Stomach (tissue), 9 donors: ENCODE results near the gene NUP35. TPM values are rescaled to one million over a fixed set of nuclear protein-coding genes. Genes with fewer than 3 reads are reported as not detected.

Source experiments
- DNase-seq, 2 donors: peaks; one replicate each; pipeline versions ENCODE4 v3.0.0 to v3.0.0-alpha.2; 2013 to 2019
- H3K27ac ChIP-seq, 5 donors: fragments of 200-600 bp in 4 of 5; sonication (generic) in 4 of 5; one replicate each; pipeline ENCODE4 v1.5.1; 2013 to 2019; ENCODE audit warnings: mild to moderate bottlenecking in 1 of 5, moderate library complexity in 1 of 5
- H3K27me3 ChIP-seq, 3 donors: fragments of 200-600 bp; sonication (generic); one replicate each; pipeline ENCODE4 v1.5.1; 2017 to 2019; ENCODE audit warnings: mixed run types in 1 of 3
- H3K36me3 ChIP-seq, 4 donors: fragments of 200-600 bp; sonication (generic); 1 replicate in 3 of 4; 2 replicates in 1 of 4; pipeline ENCODE4 v1.5.1; 2016 to 2019
- H3K4me1 ChIP-seq, 4 donors: fragments of 200-600 bp; sonication (generic); one replicate each; pipeline ENCODE4 v1.5.1; 2016 to 2019
- H3K4me3 ChIP-seq, 4 donors: fragments of 200-600 bp; sonication (generic) in 3 of 4; one replicate each; pipeline ENCODE4 v1.5.1; 2016 to 2019; ENCODE audit warnings: mild to moderate bottlenecking in 1 of 4
- H3K9me3 ChIP-seq, 4 donors: fragments of 200-600 bp; sonication (generic); one replicate each; pipeline ENCODE4 v1.5.1; 2016 to 2019
- EP300 ChIP-seq: sonication (generic); formaldehyde crosslinking; IDR thresholded peaks from one replicate; pipeline ENCODE4 v1.6.1; 2017; ENCODE audit warnings: antibody characterized with exemption
- POLR2A ChIP-seq, 4 donors: fragments of 450-650 bp; IDR thresholded peaks; one replicate each; pipeline ENCODE4 v1.6.1; 2016; ENCODE audit warnings: antibody characterized with exemption in 4 of 4, control low read depth in 2 of 4, mild to moderate bottlenecking in 1 of 4, moderate library complexity in 1 of 4
- POLR2AphosphoS5 ChIP-seq, 3 donors: sonication (generic); formaldehyde crosslinking; IDR thresholded peaks; one replicate each; pipeline ENCODE4 v1.6.1; 2016; ENCODE audit warnings: antibody characterized with exemption in 3 of 3
- WGBS, 5 donors: extraction: QIAGEN DNeasy Blood & Tissue Kit in 3 of 5; methylation state at CpG; one replicate each; pipeline versions ENCODE4 v1.1.5 to v1.1.7; 2013 to 2018; 5-methylcytosine and 5-hydroxymethylcytosine counted together
- intact Hi-C: fragments of 100-400 bp; cut with DNase I; formaldehyde crosslinking; loops from one replicate; pipeline ENCODE4 v1.15.1; 2023; ENCODE audit warnings: low total_unique reads
- polyA plus RNA-seq, 3 donors: library from polyadenylated mRNA; stranded (reverse); fragments of 200-250 nt; gene quantifications; one replicate each; pipeline ENCODE4 v1.2.3, GENCODE V29; 2013
- total RNA-seq, 5 donors: library from RNA; depleted of rRNA; stranded (reverse); fragments of >200 nt; gene quantifications; one replicate each; pipeline versions ENCODE4 v1.1.0 to v1.2.3, GENCODE V29; 2014 to 2016
- TF ChIP-seq, protein P1 (sequence below), 7 experiments: fragments of 450-650 bp in 4 of 7; fragments of 200-600 bp in 3 of 7; sonication (generic) in 3 of 7; IDR thresholded peaks; one replicate each; pipeline ENCODE4 v1.5.1; 2016 to 2019; ENCODE audit warnings: antibody characterized with exemption in 7 of 7, control low read depth in 2 of 7, mild to moderate bottlenecking in 1 of 7
- donor health status: healthy with polysubstance abuse.
- donor health status: Bipolar disorder and iron deficiency.
- donor health status: healthy.

Gene NUP35
- total and polyA plus RNA-seq, 8 donors = 1.4 to 59.5 (median 18.0) TPM

DNA sequence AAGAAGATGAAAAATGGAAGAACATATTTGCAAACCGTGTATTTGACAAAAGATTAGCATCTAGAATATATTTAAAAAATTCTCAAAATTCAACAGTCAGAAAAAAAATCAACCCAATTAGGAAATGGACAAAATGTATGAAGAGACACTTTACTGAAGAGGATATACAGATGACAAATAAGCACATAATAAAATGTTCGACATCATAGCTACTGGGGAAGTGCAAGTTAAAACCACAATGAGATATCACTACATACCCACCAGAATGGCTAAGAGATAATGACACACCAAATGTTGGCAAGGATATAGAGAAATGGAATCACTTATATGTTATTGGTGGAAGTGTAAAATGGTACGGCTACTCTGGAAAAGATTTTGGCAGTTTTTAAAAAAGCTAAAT lies 11.7 kb upstream of the NUP35 start:
- intact Hi-C loops = no loop called here
- no peak for DNase-seq
- Histone ChIP-seq H3K4me1 (no peaks in the 10 kb centered on the region), H3K27me3 (no peaks in the 10 kb centered on the region), H3K4me3 (no peak overlapping the region), H3K36me3 (no peaks in the 10 kb centered on the region), H3K27ac (no peak overlapping the region), H3K9me3 (no peaks in the 10 kb centered on the region)
- 87 to 95% (median 91%) methylated on average over 3 of the region's 3 CpGs for WGBS, 5 donors
- TF ChIP-seq, protein P1, sequence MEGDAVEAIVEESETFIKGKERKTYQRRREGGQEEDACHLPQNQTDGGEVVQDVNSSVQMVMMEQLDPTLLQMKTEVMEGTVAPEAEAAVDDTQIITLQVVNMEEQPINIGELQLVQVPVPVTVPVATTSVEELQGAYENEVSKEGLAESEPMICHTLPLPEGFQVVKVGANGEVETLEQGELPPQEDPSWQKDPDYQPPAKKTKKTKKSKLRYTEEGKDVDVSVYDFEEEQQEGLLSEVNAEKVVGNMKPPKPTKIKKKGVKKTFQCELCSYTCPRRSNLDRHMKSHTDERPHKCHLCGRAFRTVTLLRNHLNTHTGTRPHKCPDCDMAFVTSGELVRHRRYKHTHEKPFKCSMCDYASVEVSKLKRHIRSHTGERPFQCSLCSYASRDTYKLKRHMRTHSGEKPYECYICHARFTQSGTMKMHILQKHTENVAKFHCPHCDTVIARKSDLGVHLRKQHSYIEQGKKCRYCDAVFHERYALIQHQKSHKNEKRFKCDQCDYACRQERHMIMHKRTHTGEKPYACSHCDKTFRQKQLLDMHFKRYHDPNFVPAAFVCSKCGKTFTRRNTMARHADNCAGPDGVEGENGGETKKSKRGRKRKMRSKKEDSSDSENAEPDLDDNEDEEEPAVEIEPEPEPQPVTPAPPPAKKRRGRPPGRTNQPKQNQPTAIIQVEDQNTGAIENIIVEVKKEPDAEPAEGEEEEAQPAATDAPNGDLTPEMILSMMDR (IDR thresholded peaks at IDR 0.05) = no peak
- TF ChIP-seq POLR2AphosphoS5 (IDR thresholded peaks at IDR 0.05) (no peak), EP300 (no peak), POLR2A (IDR thresholded peaks at IDR 0.05) (no peak)

DNA sequence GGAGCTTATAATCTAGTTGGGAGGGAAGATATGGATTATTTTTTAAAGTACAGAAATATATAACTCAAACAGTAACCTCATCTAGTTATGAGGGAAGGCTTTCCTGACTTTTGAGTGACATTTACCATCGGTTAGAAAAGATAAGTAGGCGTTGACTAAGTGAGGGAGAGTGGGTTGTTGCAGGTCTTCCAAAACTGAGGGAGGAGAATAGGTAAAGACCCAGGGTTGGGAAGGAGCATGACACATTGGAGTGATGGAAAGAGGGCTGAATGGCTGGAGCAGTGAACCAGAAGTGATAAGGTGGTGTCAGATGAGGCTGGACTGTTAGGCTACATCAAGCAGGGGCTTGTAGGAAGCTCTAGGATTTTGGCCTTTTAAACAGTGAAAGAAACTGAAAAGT lies 10.6 kb upstream of the NUP35 start:
- WGBS, 5 donors = 41 to 61% (median 53%) methylated on average over 2 of the region's 2 CpGs
- no peaks in the 10 kb centered on the region for H3K9me3 ChIP-seq
- H3K4me1 ChIP-seq = no peaks in the 10 kb centered on the region
- no peak overlapping the region for H3K27ac ChIP-seq
- intact Hi-C loops = no loop called here
- H3K4me3 ChIP-seq = no peak overlapping the region
- H3K36me3 ChIP-seq = no peaks in the 10 kb centered on the region
- no peaks in the 10 kb centered on the region for H3K27me3 ChIP-seq
- no peak for DNase-seq
- no peak for TF ChIP-seq EP300
- no peak for TF ChIP-seq POLR2A (IDR thresholded peaks at IDR 0.05)
- no peak for TF ChIP-seq POLR2AphosphoS5 (IDR thresholded peaks at IDR 0.05)
- TF ChIP-seq, protein P1 (IDR thresholded peaks at IDR 0.05) = no peak

DNA sequence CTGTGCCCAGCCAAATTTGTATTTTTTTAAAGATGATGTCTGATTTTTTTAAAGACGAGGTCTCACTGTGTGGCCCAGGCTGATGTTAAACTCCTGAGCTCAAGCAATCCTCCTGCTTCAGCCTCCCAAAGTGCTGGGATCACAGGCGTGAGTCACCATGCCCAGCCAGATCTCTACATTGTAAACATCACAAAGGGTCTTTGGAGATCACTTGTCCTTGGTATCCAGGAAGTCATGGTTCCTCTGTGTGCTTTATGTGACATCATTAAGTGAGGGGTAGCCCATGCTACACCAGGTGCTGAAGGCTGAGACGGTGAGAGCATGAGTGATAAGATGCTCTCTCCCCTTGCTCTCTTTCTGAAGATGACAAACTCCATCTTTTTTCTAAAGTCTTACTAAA lies 7.0 kb upstream of the NUP35 start:
- intact Hi-C loops = no loop called here
- no peak overlapping the region for H3K4me3 ChIP-seq
- no peaks in the 10 kb centered on the region for H3K36me3 ChIP-seq
- no peaks in the 10 kb centered on the region for H3K27me3 ChIP-seq
- H3K4me1 ChIP-seq = no peaks in the 10 kb centered on the region
- DNase-seq = no peak
- WGBS, 5 donors = 80 to 96% (median 84%) methylated on average over 3 of the region's 3 CpGs
- H3K27ac ChIP-seq = no peak overlapping the region
- TF ChIP-seq POLR2AphosphoS5 (IDR thresholded peaks at IDR 0.05) = no peak
- TF ChIP-seq POLR2A (IDR thresholded peaks at IDR 0.05) = no peak
- no peak for TF ChIP-seq EP300
- TF ChIP-seq, protein P1 (IDR thresholded peaks at IDR 0.05) = no peak
- no peaks in the 10 kb centered on the region for H3K9me3 ChIP-seq

DNA sequence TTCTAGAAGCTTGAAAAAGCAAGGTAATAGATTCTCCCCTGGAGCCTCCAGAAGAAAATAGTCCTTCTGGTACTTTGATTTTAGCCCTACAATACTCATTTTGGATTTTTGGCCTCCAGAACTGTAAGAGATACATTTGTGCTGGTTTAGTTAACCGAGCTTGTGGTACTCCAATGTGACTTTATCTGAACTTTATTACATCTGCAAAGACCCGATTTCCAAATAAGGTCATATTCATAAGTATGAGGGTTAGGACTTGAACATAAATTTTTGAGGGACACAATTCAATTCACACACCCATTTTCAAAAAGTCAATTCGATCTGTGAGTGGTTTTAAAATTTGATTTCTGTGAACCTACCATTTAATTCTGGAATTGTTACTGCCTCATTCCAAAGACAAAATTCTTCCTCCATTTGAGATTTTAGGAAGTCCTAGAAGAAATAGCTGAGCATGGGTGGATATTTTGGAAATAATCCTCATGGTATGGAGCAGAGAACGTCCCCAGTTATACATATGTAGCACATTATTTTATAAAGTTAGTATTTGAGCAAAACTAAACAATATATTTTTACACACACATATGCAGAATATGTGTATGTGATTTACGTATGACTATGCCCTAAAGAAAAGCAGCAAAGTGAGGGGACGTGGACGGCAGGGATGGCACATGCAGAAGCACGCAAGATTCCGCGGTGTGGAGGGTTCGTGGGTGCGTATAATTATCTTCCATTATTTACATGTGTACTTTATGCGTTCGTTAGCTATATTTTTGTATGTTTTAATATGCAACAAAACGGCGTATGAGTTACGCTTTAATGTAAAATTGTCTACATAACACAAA lies 905 bp upstream of the NUP35 start:
- Histone ChIP-seq H3K9me3 (no peaks in the 10 kb centered on the region), H3K36me3 (peaks cover 0 to 1% (median 0%) of the 10 kb centered on the region in 4 donors), H3K4me3 (peak overlapping the region; percentile 71 to 97 (median 86)), H3K4me1 (peaks cover 11 to 33% (median 21%) of the 10 kb centered on the region in 4 donors), H3K27ac (peak overlapping the region in 4 of 5 donors; percentile 83 to 92 (median 91)), H3K27me3 (no peaks in the 10 kb centered on the region)
- intact Hi-C loops = no loop called here
- DNase-seq = peak in 1 of 2 donors; percentile 44
- WGBS, 5 donors = 21 to 24% (median 22%) methylated on average over 17 of the region's 17 CpGs
- TF ChIP-seq POLR2AphosphoS5 (IDR thresholded peaks at IDR 0.05) (no peak), POLR2A (IDR thresholded peaks at IDR 0.05) (no peak), EP300 (no peak)
- TF ChIP-seq, protein P1 (IDR thresholded peaks at IDR 0.05) = no peak
